ENCODE measurements around the gene KCNMA1. TPM values are rescaled to one million over a fixed set of nuclear protein-coding genes. Genes with fewer than 3 reads are reported as not detected.
A peak's percentile ranks its signal among the peaks of the same experiment; 100 is the strongest.

KCNMA1 gene
- total and polyA plus RNA-seq, 10 of the 15 experiments (the other 5 are each of a cell fraction or from before 2014, with no cell fraction given) = 8.5 to 77.0 (median 21.3) TPM

DNA sequence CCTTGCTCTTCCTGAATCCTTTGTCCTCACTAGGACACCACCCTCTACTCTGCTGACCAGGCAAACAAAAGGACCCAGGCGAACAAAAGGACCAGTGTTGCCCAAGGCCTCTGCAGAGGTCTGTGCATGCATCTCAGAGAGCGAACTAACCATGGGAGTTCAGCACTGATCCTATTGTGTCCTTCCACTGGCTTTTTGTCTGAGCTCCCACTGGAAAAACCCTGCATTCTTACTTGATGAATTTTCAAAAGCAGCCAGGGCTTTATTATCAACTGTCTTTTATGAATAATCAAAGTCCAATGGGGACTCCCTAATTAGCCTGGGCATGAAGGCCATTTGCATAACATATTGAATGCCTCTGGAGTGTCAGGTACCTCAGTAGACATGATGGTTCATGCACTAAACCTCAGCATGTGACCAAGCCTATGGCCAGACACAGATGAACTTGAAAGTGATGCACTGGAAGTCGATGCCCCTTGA, 140.6 kb downstream of the KCNMA1 start (continued):
- TF ChIP-seq MTA2 (IDR thresholded peaks at IDR 0.05; ENCODE audit: low read depth) (peak; percentile 24; the same call in 1 of the 2 replicates), IRF3 (IDR thresholded peaks at IDR 0.05) (no peak), TAF1 (IDR thresholded peaks at IDR 0.05; ENCODE audit: borderline replicate concordance, low read depth, low read length) (no peak), PML (IDR thresholded peaks at IDR 0.05; ENCODE audit: low read length) (no peak), IKZF1 (conservative IDR thresholded peaks at IDR 0.05) (no peak; the same call in 1 of the 2 replicates), SMAD1 (IDR thresholded peaks at IDR 0.05; ENCODE audit: low read depth, partially characterized antibody) (no peak), PAX5 (IDR thresholded peaks at IDR 0.05; ENCODE audit: borderline replicate concordance, low read depth, low read length) (no peak), RAD51 (IDR thresholded peaks at IDR 0.05) (peak; percentile 52), SREBF2 (IDR thresholded peaks at IDR 0.05; ENCODE audit: low read length) (no peak), CREM (IDR thresholded peaks at IDR 0.05; ENCODE audit: low read depth) (no peak), RELA (IDR thresholded peaks at IDR 0.05; ENCODE audit: borderline replicate concordance, partially characterized antibody) (no peak), NKRF (conservative IDR thresholded peaks at IDR 0.05) (no peak), CEBPB (IDR thresholded peaks at IDR 0.05; ENCODE audit: borderline replicate concordance in 1 of 2, low read depth in 2 of 2, low read length in 2 of 2) (no peak), YBX1 (IDR thresholded peaks at IDR 0.05) (no peak), YY1 (IDR thresholded peaks at IDR 0.05; ENCODE audit: low read depth, low read length) (no peak), ZNF217 (IDR thresholded peaks at IDR 0.05) (no peak), BHLHE40 (IDR thresholded peaks at IDR 0.05; ENCODE audit: borderline replicate concordance in 1 of 2, low read depth in 2 of 2, low read length in 1 of 2) (peak; percentile 36 to 72; a peak in 1 of 4 replicates), ZBED1 (IDR thresholded peaks at IDR 0.05; ENCODE audit: borderline replicate concordance) (no peak), EZH2 (IDR thresholded peaks at IDR 0.05; ENCODE audit: borderline replicate concordance, control insufficient read depth, low read depth, low read length) (no peak), KDM1A (IDR thresholded peaks at IDR 0.05; ENCODE audit: borderline replicate concordance) (no peak), POU2F2 (IDR thresholded peaks at IDR 0.05; ENCODE audit: borderline replicate concordance, low read depth, low read length) (0 out of 3 replicates have a peak, but pooled peaks have one; percentile 33), NBN (IDR thresholded peaks at IDR 0.05) (no peak), NFYB (IDR thresholded peaks at IDR 0.05; ENCODE audit: insufficient read depth, low read depth, low read length) (no peak)
- TF ChIP-seq, protein P1, sequence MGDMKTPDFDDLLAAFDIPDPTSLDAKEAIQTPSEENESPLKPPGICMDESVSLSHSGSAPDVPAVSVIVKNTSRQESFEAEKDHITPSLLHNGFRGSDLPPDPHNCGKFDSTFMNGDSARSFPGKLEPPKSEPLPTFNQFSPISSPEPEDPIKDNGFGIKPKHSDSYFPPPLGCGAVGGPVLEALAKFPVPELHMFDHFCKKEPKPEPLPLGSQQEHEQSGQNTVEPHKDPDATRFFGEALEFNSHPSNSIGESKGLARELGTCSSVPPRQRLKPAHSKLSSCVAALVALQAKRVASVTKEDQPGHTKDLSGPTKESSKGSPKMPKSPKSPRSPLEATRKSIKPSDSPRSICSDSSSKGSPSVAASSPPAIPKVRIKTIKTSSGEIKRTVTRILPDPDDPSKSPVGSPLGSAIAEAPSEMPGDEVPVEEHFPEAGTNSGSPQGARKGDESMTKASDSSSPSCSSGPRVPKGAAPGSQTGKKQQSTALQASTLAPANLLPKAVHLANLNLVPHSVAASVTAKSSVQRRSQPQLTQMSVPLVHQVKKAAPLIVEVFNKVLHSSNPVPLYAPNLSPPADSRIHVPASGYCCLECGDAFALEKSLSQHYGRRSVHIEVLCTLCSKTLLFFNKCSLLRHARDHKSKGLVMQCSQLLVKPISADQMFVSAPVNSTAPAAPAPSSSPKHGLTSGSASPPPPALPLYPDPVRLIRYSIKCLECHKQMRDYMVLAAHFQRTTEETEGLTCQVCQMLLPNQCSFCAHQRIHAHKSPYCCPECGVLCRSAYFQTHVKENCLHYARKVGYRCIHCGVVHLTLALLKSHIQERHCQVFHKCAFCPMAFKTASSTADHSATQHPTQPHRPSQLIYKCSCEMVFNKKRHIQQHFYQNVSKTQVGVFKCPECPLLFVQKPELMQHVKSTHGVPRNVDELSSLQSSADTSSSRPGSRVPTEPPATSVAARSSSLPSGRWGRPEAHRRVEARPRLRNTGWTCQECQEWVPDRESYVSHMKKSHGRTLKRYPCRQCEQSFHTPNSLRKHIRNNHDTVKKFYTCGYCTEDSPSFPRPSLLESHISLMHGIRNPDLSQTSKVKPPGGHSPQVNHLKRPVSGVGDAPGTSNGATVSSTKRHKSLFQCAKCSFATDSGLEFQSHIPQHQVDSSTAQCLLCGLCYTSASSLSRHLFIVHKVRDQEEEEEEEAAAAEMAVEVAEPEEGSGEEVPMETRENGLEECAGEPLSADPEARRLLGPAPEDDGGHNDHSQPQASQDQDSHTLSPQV (IDR thresholded peaks at IDR 0.05) = no peak
